B cell (primary cell): ENCODE data around the gene GCAT. TPM values are rescaled to one million over a fixed set of nuclear protein-coding genes. Genes with fewer than 3 reads are reported as not detected.

Experiments
- ATAC-seq: fragments of 200-7000 bp; cut with Tn5 transposase; one replicate; pipeline ENCODE4 v1.10.0; 2021; ENCODE audit warnings: low read depth, mild to moderate bottlenecking, moderate number of reproducible peaks, moderate library complexity
- CTCF ChIA-PET: fragments of 350-600 bp; sonication (Branson Sonifier 250); formaldehyde crosslinking; loops from one replicate; lab custom pipeline; 2021; ENCODE audit warnings: antibody characterized with exemption, inconsistent platforms; lab: Charles Lee
- POLR2A ChIA-PET: fragments of 350-600 bp; sonication (Branson Sonifier 250); formaldehyde crosslinking; loops from one replicate; lab custom pipeline; 2021; ENCODE audit warnings: antibody characterized with exemption; lab: Charles Lee
- DNase-seq: peaks from one replicate; pipeline ENCODE4 v3.0.0; 2013
- H2AFZ ChIP-seq: 2 replicates; pipeline ENCODE4 v1.6.1; 2012; ENCODE audit warnings: mild to moderate bottlenecking, low read depth, low read length; ENCODE audit not compliant: insufficient read depth, poor library complexity, severe bottlenecking
- H3K27ac ChIP-seq, 2 donors: 1 replicate in 1 of 2; 2 replicates in 1 of 2; pipeline ENCODE4 v1.5.1; 2012 to 2013; ENCODE audit warnings: low read length in 2 of 2, mild to moderate bottlenecking in 2 of 2, moderate library complexity in 1 of 2
- H3K27me3 ChIP-seq, 4 experiments: fragments of 200-600 bp in 1 of 4; sonication (generic) in 1 of 4; replicated peaks in 1 of 4; 1 replicate in 2 of 4; 2 replicates in 2 of 4; pipeline versions ENCODE4 v1.6.1 to v1.7.0; 2013 to 2016; ENCODE audit warnings: low read length in 3 of 4, mild to moderate bottlenecking in 2 of 4, mixed read lengths in 1 of 4, moderate library complexity in 1 of 4; ENCODE audit not compliant: insufficient read depth in 4 of 4, control insufficient read depth in 3 of 4; ENCODE audit errors: control extremely low read depth in 1 of 4
- H3K36me3 ChIP-seq, 2 experiments: replicated peaks in 1 of 2; 1 replicate in 1 of 2; 2 replicates in 1 of 2; pipeline versions ENCODE4 v1.6.1 to v1.7.1; 2013; ENCODE audit warnings: low read length in 1 of 2; ENCODE audit not compliant: insufficient read depth in 2 of 2, control insufficient read depth in 1 of 2; ENCODE audit errors: control extremely low read depth in 1 of 2, extremely low read depth in 1 of 2
- H3K4me1 ChIP-seq, 2 donors: fragments of 200-600 bp in 1 of 2; sonication (generic) in 1 of 2; 1 replicate in 1 of 2; 2 replicates in 1 of 2; pipeline versions ENCODE4 v1.5.1 to v1.6.1; 2013 to 2017; ENCODE audit warnings: low read length in 2 of 2; ENCODE audit not compliant: control insufficient read depth in 2 of 2, insufficient read depth in 2 of 2
- H3K4me2 ChIP-seq: replicated peaks from 2 replicates; pipeline ENCODE3; 2012; ENCODE audit warnings: mild to moderate bottlenecking, low read depth, low read length; ENCODE audit not compliant: poor library complexity, severe bottlenecking
- H3K4me3 ChIP-seq, 5 experiments: fragments of 200-600 bp in 1 of 5; sonication (generic) in 1 of 5; 1 replicate in 3 of 5; 2 replicates in 2 of 5; pipeline versions ENCODE4 v1.5.1 to v1.7.0; 2011 to 2016; ENCODE audit warnings: low read length in 4 of 5, mild to moderate bottlenecking in 4 of 5, low read depth in 2 of 5, control low read depth in 1 of 5, moderate library complexity in 1 of 5; ENCODE audit not compliant: insufficient read depth in 1 of 5; ENCODE audit errors: control extremely low read depth in 1 of 5, extremely low read depth in 1 of 5
- H3K79me2 ChIP-seq: fragments of 200-600 bp; sonication (generic); one replicate; pipeline ENCODE4 v1.6.0; 2016; ENCODE audit warnings: low read length; ENCODE audit not compliant: control insufficient read depth, insufficient read depth
- H3K9ac ChIP-seq: fragments of 200-600 bp; sonication (generic); 2 replicates; pipeline ENCODE4 v1.6.1; 2017; ENCODE audit warnings: mild to moderate bottlenecking, low read length, moderate library complexity
- H3K9me3 ChIP-seq, 3 donors: one replicate each; pipeline versions ENCODE4 v1.6.1 to v1.7.1; 2013; ENCODE audit warnings: low read length in 2 of 3; ENCODE audit not compliant: control insufficient read depth in 2 of 3, insufficient read depth in 1 of 3; ENCODE audit errors: control extremely low read depth in 1 of 3
- H4K20me1 ChIP-seq: 2 replicates; pipeline ENCODE4 v1.6.0; 2012; ENCODE audit warnings: mild to moderate bottlenecking, low read length; ENCODE audit not compliant: insufficient read depth, control insufficient read depth, poor library complexity, severe bottlenecking
- H3K27ac Mint-ChIP-seq: one replicate; pipeline ENCODE4 v1.8.0; 2021; ENCODE audit warnings: mixed read lengths
- H3K27me3 Mint-ChIP-seq: one replicate; pipeline ENCODE4 v1.8.0; 2021; ENCODE audit warnings: mixed read lengths
- H3K4me1 Mint-ChIP-seq: one replicate; pipeline ENCODE4 v1.8.0; 2021; ENCODE audit warnings: mixed read lengths
- H3K4me3 Mint-ChIP-seq: one replicate; pipeline ENCODE4 v1.8.0; 2021; ENCODE audit warnings: mixed read lengths
- H3K9me3 Mint-ChIP-seq: one replicate; pipeline ENCODE4 v1.8.0; 2022; ENCODE audit warnings: mixed read lengths; ENCODE audit not compliant: insufficient read depth
- EZH2 ChIP-seq: IDR thresholded peaks from 2 replicates; pipeline ENCODE4 v1.6.1; 2012; ENCODE audit warnings: borderline replicate concordance, low read depth, mild to moderate bottlenecking, moderate library complexity, low read length; ENCODE audit not compliant: insufficient read depth, poor library complexity, severe bottlenecking
- WGBS: methylation state at CpG from one replicate; pipeline ENCODE4 v1.1.5; 2013; ENCODE audit warnings: missing lambda C conversion rate; ENCODE audit not compliant: insufficient coverage; 5-methylcytosine and 5-hydroxymethylcytosine counted together
- intact Hi-C: fragments of 100-400 bp; cut with micrococcal nuclease; formaldehyde crosslinking; loops from one replicate; pipeline ENCODE4 v1.10.0; 2022
- polyA plus RNA-seq: library from polyadenylated mRNA; depleted of rRNA; stranded (reverse); fragments of >200 nt; gene quantifications from 2 replicates; pipeline ENCODE4 v1.2.3, GENCODE V29; 2012
- total RNA-seq, 2 donors: library from RNA; stranded (reverse); fragments of 120-200 nt in 1 of 2; gene quantifications; 1 replicate in 1 of 2; 2 replicates in 1 of 2; pipeline versions ENCODE4 v1.2.3 to v1.2.4, GENCODE V29; 2013 to 2022
- TF ChIP-seq, protein P1 (sequence below): fragments of 200-600 bp; IDR thresholded peaks from one replicate; pipeline ENCODE4 v1.8.0; 2022; ENCODE audit warnings: antibody characterized with exemption, mild to moderate bottlenecking

The GCAT gene
- total and polyA plus RNA-seq, 2 donors (not counting 1 experiment from before 2014, with no cell fraction given), result 0.15 to 0.47 TPM

DNA sequence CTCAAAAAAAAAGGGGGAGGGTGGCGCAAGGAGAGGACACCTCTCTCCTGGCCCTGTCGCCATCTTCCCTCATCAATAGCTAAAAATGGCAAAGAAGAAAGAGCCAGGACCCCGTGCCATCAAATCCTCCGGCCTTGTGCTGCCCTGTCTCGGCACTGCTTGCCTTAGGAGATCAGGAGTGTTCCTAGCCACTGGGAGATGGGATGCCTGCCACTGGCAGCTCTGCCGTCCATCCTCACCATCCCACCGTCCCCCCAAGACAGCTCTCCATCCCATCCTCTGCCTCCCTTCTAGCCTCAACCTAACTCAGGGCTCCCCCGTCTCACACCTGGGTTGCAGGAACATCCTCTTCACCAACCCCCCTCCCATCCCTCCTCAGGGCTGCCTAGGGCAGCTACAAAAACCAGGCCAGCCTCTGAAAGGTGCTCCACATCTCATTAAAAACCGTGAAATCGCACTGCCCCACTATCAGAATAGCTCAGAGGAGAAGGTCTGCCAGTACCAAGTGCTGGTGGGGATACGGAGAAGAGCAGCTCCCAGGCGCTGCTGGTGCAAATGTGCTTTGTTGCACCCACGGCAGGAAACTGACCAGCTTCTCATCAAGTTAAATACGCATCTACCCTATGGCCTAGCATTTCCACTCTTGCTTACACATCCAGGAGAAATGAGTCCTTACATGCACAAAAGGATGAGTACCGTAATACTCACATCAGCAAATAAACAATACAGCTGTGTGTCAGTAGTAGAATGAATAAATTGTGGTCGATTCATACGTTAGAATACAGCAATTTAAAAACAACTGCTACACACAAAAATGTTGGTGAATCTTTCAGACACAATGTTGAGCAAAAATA, 31.7 kb upstream of the GCAT start:
- 87% methylated on average over 11 of the region's 17 CpGs for WGBS
- Mint-ChIP-seq H3K4me3 (no peak overlapping the region), H3K9me3 (no peaks in the 10 kb centered on the region), H3K27ac (peak overlapping the region; percentile 35), H3K27me3 (no peaks in the 10 kb centered on the region), H3K4me1 (peaks cover 12% of the 10 kb centered on the region)
- no peak overlapping the region for H2AFZ ChIP-seq
- no peak overlapping the region for H3K4me2 ChIP-seq
- intact Hi-C loops, result no loop called here
- DNase-seq (no peak), ATAC-seq (no peak)
- no peaks in the 10 kb centered on the region for H3K27me3 ChIP-seq
- H3K79me2 ChIP-seq, result no peaks in the 10 kb centered on the region
- H3K27ac ChIP-seq, result no peak overlapping the region
- H3K4me1 ChIP-seq, result peaks cover 0 to 10% of the 10 kb centered on the region in 2 donors
- H3K4me3 ChIP-seq, result no peak overlapping the region
- no peaks in the 10 kb centered on the region for H3K9me3 ChIP-seq
- ChIA-PET POLR2A (interaction anchor here (0.7 kb wide), 1 partner anchor 54 kb away, joined by 4 read pairs; no protein-coding TSS in a partner anchor), CTCF (interaction anchor here (0.5 kb wide), 1 partner anchor 179 kb away, joined by 3 read pairs; no protein-coding TSS in a partner anchor)
- peaks cover 0 to 18% of the 10 kb centered on the region in 2 experiments for H3K36me3 ChIP-seq
- H4K20me1 ChIP-seq, result no peaks in the 10 kb centered on the region
- H3K9ac ChIP-seq, result no peak overlapping the region
- TF ChIP-seq, protein P1, sequence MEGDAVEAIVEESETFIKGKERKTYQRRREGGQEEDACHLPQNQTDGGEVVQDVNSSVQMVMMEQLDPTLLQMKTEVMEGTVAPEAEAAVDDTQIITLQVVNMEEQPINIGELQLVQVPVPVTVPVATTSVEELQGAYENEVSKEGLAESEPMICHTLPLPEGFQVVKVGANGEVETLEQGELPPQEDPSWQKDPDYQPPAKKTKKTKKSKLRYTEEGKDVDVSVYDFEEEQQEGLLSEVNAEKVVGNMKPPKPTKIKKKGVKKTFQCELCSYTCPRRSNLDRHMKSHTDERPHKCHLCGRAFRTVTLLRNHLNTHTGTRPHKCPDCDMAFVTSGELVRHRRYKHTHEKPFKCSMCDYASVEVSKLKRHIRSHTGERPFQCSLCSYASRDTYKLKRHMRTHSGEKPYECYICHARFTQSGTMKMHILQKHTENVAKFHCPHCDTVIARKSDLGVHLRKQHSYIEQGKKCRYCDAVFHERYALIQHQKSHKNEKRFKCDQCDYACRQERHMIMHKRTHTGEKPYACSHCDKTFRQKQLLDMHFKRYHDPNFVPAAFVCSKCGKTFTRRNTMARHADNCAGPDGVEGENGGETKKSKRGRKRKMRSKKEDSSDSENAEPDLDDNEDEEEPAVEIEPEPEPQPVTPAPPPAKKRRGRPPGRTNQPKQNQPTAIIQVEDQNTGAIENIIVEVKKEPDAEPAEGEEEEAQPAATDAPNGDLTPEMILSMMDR, result no peak
- TF ChIP-seq EZH2, result no peak

DNA sequence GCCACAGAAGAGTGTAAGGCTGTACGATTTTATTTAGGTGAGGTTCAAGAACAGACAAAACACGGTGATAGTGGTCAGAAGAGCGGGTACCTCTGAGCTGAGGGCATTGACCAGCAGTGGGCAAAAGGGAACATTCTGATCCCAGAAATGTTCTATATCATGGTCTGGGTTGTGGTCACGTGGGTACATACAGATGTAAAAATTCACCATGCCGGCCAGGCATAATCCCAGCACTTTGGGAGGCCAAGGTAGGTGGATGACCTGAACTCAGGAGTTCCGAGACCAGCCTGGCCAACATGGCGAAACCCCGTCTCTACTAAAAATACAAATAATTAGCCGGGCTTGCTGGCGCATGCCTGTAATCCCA, 31.1 kb upstream of the GCAT start:
- H3K27ac ChIP-seq, result no peak overlapping the region
- H3K9me3 ChIP-seq, result no peaks in the 10 kb centered on the region
- Mint-ChIP-seq H3K4me1 (peaks cover 12% of the 10 kb centered on the region), H3K9me3 (no peaks in the 10 kb centered on the region), H3K27me3 (no peaks in the 10 kb centered on the region), H3K27ac (peak overlapping the region; percentile 35), H3K4me3 (no peak overlapping the region)
- H3K36me3 ChIP-seq, result peaks cover 0 to 16% of the 10 kb centered on the region in 2 experiments
- H3K4me1 ChIP-seq, result peaks cover 0 to 10% of the 10 kb centered on the region in 2 donors
- H3K4me3 ChIP-seq, result no peak overlapping the region
- H3K9ac ChIP-seq, result no peak overlapping the region
- no peaks in the 10 kb centered on the region for H3K79me2 ChIP-seq
- ChIA-PET POLR2A (no interaction called here), CTCF (no interaction called here)
- intact Hi-C loops, result no loop called here
- 83% methylated on average over 10 of the region's 10 CpGs for WGBS
- no peak overlapping the region for H2AFZ ChIP-seq
- no peaks in the 10 kb centered on the region for H3K27me3 ChIP-seq
- no peak for ATAC-seq
- no peak for DNase-seq
- TF ChIP-seq, protein P1, result no peak
- TF ChIP-seq EZH2, result no peak
- H4K20me1 ChIP-seq, result no peaks in the 10 kb centered on the region
- H3K4me2 ChIP-seq, result no peak overlapping the region
